HG03066 (cell line): Measurements from ENCODE around the gene CLDN16.

Experiments used
- ATAC-seq: cut with Tn5 transposase; IDR thresholded peaks from one replicate; pipeline ENCODE4 v1.9.1; 2021; ENCODE audit warnings: low read depth; ENCODE audit not compliant: unreplicated experiment

Gene CLDN16

GRCh38 chr3:190387578-190388213, at the start of gene CLDN16:
CLDN16 (plus strand) TSS chr3:190388163; CDS start chr3:190388330, 167 bp downstream.
- no peak for ATAC-seq

- no peak for ATAC-seq
Observed at GRCh38 chr3:190338717-190339116, 49.2 kb upstream of the CLDN16 start.

- no peak for ATAC-seq
Observed at GRCh38 chr3:190339130-190339529, 48.8 kb upstream of the CLDN16 start.

- no peak for ATAC-seq
Observed at GRCh38 chr3:190340071-190340470, 47.9 kb upstream of the CLDN16 start.

GRCh38 chr3:190345027-190345821, 42.7 kb upstream of the CLDN16 start:
- ATAC-seq = no peak

GRCh38 chr3:190345878-190346277, 42.1 kb upstream of the CLDN16 start:
- no peak for ATAC-seq

- ATAC-seq = no peak
Observed at GRCh38 chr3:190346541-190346940, 41.4 kb upstream of the CLDN16 start.

- no peak for ATAC-seq
Observed at GRCh38 chr3:190352861-190353457, 35.0 kb upstream of the CLDN16 start.

GRCh38 chr3:190356246-190356645, 31.7 kb upstream of the CLDN16 start:
- no peak for ATAC-seq

- ATAC-seq = no peak
Observed at GRCh38 chr3:190357468-190357867, 30.5 kb upstream of the CLDN16 start.

GRCh38 chr3:190359813-190360212, 28.1 kb upstream of the CLDN16 start:
- no peak for ATAC-seq

- no peak for ATAC-seq
Observed at GRCh38 chr3:190360228-190360627, 27.7 kb upstream of the CLDN16 start.

- no peak for ATAC-seq
Observed at GRCh38 chr3:190361791-190362190, 26.2 kb upstream of the CLDN16 start.

GRCh38 chr3:190362258-190362657, 25.7 kb upstream of the CLDN16 start:
- no peak for ATAC-seq

- no peak for ATAC-seq
Observed at GRCh38 chr3:190366133-190366532, 21.8 kb upstream of the CLDN16 start.

GRCh38 chr3:190368881-190369280, 19.1 kb upstream of the CLDN16 start:
- no peak for ATAC-seq

- no peak for ATAC-seq
Observed at GRCh38 chr3:190369668-190370295, 18.2 kb upstream of the CLDN16 start.

GRCh38 chr3:190370369-190370768, 17.6 kb upstream of the CLDN16 start:
- ATAC-seq = no peak

- no peak for ATAC-seq
Observed at GRCh38 chr3:190371152-190371551, 16.8 kb upstream of the CLDN16 start.

GRCh38 chr3:190375246-190375645, 12.7 kb upstream of the CLDN16 start:
- no peak for ATAC-seq

GRCh38 chr3:190375671-190376070, 12.3 kb upstream of the CLDN16 start:
- ATAC-seq = no peak
